ENCODE measurements around the gene PAPOLA.
"Not testable (repeated sequence)": the region's sequence is repeated elsewhere in the genome, so short reads cannot be mapped to it uniquely, and the experiment has no call there.

Gene PAPOLA

DNA sequence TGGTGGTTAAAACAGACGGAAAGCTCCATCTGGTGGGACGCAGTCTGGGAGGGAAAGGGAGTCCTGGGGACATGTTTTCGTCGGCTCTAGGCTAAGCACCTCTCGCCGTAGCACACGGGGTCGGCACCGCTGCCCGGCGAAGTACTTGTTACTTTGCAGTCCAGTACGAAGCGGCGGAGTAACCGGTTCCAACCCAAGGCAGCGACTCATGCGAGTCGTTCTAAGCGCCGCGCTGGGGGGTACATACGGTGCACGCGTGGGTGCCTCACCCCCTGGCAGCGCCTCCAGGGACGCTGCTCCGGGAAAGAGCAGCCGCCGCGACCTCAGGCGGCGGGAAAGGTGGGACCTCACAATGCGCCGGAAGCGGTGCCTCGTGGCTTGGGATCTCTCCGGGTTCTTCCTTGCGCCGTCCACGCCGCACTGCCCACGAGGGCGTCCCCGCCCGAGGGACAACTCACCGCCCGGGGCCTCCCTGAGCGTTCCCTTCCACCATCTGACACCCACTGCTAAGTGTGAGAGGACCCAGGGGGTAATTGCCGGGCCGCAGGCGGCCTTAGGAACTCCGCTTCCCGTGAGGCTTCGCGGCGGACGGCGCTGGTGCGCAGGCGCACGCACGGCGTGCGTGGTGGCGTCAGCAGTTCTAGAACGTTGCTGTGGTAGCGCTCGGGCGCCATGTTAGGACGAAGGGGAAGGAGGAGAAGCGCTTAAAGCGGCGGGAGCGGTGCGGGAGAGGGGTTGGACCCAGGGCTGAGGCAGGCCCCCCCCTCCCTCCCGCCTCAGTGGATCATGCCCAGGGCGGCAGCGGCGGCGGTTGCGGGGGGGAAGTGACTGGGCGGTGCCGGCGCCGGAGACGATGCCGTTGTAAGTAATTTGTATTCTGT, at the start of gene PAPOLA:
Gene PAPOLA (plus strand): TSS at position 643 of the 881 bp plus-strand sequence. CDS start 211 bp downstream, at position 854.
- DNase-seq: peak; percentile 91

DNA sequence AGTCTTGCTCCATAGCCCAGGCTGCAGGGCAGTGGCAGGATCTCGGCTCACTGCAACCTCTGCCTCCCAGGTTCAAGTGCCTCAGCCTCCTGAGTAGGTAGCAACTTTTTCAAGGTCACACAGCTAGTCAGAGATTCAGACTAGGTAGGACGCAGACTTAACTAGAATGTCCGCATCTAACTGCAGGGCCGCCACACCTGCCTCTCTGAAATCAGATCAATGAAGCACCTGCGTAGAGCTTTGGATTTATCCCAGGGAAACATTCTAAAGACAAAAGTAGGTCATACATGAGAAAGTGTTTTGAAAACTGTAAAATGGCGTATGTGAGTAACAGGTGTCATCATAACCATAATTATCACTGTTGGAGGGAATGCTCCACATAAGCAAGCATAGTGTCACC, 49.5 kb upstream of the PAPOLA start:
- DNase-seq: no peak

DNA sequence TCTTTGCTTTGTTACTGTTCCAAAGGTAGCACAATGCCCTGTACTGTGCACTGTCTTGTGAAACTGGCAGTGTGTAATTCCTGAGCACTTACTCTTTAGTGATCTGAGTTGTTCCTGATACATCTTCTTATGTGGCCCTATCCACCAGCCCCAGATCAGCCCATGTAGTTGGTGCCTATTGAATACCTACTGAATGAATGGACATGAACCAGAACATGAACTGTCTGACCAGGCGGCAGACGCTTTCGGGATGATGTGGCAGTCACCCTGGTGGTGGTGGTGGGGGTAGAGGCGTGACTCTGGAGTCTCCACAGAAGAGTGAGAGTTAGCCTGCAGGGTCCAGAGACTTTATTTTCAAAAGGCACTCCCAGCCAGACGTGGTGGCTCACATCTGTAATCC, 46.6 kb upstream of the PAPOLA start:
- no peak for DNase-seq

DNA sequence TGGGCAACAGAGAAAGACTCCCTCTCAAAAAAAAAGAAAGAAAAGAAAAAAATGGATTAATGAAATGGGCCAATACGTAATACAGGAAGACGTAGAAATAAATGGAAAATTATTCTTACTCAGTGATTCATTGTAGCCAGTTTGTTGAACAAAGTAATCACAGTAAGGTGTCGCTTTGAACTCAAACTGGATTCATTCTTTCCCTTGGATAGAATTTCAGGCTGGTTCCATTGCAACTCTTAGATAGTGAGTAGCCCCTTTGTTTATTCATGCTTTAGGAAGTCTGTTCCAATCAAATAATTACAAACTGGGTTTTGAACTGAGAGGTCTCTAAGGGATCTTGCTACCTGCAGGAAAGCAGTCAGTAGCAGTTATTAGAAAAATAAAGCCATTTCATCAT, 42.3 kb upstream of the PAPOLA start:
- DNase-seq: no peak

DNA sequence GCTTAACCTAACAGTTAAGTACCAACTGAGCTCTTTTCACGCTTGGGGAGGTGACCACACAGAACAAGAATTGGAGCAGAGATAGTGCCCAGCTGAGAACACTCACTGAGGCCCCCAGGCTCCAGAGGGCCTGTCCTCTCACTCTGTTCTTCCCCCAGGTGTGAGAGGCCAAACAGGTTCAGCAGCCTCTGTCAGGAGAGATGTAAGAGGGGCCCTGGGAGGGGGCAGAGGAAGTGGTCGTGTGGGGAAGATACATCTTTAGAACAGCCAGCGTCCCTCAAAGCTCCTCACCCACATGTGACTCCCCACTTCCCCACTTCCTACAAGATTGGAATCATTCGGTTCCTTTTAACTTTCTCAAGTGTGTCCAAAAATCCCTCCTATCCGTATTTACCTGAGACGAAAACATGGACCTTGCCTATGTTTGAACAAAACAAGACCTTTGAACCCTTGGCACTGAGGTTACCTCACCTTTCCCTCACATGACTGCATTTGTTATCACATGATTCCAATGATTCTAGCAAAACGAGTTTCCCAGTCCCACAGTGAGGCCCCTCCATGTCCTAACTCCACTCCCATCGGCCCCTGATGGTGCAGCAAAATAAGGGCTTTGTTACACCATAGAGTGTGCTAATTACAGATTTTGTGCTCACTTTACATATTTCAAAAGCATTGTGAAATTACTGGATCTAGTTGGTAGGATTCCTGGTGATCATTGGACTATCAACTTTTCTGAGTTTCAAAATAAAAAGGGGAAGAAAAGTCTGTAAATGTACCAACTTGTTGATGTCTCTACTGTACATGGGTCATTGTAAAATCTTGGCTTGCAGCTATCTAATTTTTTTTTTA, 40.0 kb upstream of the PAPOLA start:
- DNase-seq: no peak

DNA sequence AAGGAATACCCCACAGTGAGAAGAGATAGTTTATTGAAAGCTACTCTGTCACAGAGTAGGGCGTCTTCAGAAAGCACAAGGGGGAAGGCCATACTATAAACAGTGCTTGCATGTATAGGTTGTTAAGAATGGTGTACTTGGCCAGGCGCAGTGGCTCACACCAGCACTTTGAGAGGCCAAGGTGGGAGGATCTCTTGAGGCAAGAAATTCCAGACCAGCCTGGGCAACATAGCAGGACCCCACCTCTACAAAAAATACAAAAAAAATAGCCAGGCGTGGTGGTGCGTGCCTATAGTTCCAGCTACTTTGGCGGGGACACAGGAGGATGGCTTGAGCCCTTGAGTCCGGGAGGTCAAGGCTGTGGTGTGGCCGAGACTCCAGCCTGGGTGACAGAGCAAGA, 38.0 kb upstream of the PAPOLA start:
- DNase-seq: no peak

DNA sequence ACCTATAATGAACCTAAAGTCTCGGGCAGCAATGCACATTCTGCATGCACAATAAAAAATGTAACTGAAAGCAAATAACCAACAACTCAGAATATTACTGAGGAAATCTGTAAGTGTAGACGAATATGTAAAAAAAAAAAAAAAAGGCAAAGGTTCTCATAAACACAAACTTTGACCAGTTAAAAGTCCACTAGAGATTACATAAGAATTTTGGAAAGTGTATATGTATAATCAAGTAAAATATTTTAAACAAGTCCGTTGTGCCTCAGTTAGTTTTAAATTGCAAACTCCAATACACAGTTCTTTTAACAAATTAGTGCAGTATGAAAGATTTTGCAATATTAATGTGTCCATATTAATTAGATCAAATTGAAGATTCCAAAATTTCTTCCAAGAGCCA, 35.3 kb upstream of the PAPOLA start:
- no peak for DNase-seq

DNA sequence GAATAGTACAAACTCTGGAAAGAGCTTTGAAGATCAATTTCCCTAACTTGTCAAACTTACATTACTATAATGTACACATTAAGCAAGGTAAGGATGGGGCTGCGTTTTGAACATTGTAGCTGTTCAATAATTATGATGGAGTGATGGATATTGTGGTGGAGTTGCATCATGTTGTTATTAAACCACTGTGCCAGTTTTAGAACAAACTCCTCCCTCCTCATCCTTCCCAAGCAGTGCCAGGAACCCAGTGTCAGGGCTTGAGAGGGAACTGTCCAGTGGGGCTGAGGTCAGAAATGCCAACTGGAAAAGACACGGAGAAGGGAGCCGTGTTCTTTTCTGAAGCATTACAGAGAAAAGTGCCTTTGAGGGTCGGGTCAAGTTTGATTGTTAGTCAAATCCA, 31.9 kb upstream of the PAPOLA start:
- no peak for DNase-seq

DNA sequence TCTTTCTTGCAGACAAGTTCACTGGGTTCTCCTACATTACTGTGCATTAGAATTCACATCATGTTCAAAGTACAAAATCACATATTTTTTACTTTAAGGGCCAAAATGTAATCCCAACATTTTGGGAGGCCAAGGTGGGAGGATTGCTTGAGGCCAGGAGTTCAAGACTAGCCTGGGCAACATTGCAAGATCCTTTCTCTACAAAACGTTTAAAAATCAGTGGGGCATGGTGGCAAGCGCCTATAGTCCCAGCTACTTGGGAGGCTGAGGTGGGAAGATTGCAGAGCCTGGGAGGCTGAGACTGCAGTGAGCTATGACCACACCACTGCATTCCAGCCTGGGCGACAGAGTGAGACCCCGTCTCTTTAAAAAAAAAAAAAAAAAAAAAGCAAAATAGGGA, 31.2 kb upstream of the PAPOLA start:
- not testable (repeated sequence) for DNase-seq

DNA sequence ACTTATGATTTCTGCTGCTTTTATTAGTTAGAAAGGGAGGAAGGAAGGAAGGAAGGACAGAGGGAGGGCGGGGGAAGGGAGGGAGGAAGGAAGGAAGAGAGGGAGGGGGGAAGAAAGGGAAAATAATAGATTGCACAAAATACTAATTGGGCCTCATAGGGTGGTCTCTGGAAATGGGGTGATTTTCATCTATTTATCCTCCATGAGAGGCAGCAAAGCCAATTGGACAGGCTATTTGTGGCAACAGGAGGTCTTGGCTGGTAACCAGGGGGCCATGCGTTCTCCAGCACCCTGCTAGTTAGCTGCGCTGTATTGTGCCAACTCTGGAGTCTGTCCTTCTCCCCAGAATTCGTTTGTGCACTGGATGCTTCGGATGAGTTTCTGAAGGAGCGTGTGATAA, 24.1 kb upstream of the PAPOLA start:
- DNase-seq: no peak

DNA sequence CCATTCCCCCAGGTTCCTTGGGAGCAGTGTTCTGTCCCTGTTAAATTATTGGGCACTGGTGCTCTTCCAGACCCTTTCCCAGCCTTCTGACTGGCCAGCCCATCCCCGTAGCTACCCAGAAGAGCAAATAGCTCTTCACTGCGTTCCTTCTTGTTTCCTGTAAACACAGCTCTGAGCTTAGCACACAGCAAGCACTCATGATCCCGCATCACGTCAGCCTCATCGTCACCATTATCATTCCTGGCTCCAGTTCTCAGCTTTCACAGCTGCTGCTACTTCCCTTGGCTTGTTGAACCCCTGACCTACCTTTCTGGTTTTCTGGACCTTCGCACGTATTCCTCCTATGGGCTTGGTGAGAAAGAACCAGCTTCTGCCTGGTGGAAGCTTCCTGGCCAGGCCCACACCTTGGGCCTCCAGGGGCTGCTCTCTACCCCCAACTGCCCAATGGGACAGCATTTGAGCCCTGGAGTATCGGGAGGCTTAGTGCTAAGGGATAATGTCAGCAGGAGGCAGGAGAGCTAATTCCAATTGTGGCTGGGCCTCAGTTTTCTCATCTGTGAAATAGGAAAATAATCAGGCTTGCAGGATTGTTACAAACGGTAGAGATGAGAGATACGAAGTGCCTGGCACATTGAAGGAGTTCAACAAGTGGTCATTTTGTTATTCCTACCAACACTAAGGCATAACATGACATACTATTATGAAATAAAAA, 22.6 kb upstream of the PAPOLA start:
- DNase-seq: no peak

DNA sequence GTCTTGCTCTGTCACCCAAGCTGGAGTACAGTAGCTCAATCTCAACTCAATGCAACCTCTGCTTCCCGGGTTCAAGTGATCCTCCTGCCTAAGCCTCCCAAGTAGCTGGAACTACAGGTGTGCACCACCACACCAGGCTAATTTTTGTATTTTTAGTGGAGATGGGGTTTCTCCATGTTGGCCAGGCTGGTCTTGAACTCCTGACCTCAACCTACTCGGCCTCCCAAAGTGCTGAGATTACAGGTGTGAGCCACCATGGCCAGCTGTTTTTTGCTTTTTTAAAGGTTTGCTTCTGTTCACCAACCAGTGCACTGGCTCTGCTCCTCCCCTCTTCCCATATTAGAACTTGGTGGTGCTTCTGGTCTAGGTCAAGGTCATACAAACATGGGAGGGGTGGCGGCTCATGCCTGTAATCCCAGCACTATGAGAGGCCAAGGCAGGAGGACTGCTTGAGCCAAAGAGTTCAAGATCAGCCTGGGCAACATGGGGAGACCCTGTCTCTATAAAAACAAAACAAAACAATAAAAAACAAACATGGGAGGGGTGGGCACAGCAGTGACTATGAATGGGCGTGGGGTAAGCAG, 20.4 kb upstream of the PAPOLA start:
- no peak for DNase-seq

DNA sequence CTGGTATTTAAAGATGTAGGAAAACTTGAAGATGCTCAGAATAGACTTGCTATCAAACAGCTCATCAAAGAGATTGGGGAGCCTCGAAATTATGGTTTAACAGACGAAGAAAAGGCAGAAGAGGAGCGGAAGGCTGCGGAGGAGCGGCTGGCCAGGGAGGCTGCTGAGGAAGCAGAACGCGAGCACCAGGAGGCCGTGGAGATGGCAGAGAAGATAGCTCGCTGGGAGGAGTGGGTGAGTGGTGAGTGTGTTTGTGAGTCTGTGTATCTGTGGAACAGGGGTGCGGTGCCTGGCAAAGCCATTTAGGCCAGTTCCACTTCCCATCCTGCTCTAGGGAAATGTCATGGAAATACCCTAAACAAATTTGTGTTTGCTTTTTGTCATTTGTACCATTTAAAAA, 19.2 kb upstream of the PAPOLA start:
- DNase-seq: no peak

DNA sequence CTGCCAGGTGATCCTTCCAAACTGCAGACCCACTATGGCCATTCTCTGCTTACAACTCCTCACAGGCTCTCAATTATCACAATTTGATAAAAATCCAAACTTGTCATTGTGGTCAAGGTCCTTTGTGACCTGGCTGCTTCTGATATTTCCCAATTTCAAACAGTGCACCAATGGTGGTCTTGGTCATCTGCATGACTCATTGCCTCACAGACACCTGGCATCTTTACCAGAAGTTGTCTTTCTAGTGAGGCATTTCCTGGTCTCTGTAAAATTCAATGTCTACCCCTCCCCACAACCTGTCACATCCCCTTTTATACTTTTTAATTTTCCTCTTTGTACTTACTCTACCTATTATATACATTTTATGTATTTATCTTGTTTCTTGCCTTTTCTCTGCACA, 17.8 kb upstream of the PAPOLA start:
- DNase-seq: no peak

DNA sequence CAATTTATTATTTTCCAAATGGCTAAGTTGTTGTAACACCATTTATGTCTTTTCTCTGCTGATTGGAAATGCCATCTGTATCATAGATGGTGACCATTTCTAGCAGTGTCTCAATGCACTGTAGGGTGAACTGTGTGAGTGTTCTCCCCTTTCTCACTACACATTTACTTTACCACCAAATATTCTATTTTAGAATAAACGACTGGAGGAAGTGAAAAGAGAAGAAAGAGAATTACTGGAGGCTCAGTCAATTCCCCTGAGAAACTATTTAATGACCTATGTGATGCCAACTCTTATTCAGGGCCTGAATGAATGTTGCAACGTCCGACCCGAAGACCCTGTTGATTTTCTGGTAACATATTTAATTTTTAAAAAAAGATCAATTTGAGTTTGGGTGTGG, 15.5 kb upstream of the PAPOLA start:
- DNase-seq: no peak

DNA sequence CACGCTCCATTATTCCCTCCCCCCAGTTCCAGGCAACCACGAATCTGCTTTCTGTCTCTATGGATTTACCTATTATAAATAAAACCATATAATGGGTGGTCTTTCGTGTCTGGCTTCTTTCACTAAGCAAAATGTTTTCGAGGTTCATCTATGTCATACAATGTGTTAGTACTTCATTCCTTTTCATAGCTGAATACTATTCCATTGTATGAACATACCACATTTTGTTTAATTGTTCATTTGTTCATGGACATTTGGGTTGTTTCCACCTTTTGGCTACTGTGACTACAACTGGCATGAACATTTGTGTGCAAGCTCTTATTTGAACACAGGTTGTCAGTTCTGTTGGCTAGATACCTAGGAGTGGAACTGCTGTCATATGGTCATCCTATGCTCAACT, 12.9 kb upstream of the PAPOLA start:
- no peak for DNase-seq

DNA sequence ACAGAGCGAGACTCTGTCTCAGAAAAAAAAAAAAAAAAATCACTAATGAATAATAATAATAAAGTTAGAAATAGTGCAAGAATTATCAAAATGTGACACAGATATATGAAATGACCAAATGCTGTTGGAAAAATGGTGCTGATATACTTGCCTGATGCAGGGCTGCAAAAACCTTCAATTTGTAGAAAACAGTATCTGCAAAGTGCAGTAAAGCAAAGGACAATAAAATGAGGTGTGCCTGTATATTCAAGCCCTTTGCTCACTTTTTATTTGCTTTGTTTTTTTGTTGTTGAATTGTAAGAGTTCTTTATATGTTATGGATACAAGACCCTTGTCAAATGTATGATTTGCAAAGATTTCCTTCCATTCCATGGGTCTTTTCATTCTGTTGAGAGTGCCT, 9.0 kb upstream of the PAPOLA start:
- DNase-seq: no peak

DNA sequence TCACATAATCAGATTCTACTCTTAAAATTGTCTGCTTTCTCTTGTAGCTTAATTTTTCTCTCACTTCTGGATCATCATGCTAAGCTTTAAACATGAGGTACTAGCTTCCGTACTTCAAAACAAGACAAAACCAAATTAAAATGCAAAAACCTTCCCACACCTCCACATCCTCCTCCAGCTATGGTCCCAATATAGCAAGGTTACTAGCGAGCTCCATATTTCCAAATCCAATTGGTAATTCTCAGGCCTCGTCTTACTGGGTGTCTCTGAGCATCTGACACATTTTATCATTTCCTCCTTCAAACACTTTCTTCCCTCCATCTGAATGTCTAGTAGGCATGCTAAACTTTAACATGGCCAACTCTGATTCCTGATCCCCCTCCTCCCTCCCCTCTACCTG, 7.9 kb upstream of the PAPOLA start:
- DNase-seq: no peak

DNA sequence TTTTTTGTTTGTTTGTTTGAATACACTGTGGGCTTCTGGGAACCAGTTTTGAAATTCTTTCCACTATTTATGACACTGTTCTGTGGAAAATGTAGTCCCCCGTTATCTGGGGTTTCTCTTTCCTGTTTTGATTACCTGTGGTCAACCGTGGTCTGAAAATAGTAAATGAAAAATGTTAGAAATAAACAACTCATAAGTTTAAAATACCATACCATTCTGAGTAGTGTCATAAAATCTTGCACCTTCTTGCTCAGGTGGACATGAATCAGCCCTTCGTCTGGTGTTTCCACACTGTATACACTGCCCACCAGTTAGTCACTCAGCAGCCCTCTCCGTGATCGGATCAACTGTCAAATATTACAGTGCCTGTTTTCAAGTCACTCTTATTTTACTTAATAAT, 5.1 kb upstream of the PAPOLA start:
- DNase-seq: no peak

DNA sequence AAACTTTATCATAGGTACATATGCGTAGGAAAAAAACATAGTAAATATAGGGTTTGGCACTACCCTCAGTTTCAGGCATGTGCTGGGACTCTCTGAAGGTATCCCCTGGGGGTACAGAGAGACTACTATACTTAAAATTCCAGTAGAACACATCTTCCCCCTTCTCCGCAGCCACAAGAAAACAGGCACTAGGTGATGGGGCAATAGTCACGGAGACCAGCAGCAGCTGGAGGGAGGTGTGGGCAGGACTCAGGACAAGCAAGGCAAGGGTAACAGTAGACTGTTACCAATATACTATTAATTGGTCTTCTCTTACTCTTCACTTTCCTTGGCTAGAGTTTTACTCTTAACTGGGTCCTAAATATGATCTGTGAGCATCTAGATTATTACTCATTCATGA, 4.6 kb upstream of the PAPOLA start:
- DNase-seq: no peak

DNA sequence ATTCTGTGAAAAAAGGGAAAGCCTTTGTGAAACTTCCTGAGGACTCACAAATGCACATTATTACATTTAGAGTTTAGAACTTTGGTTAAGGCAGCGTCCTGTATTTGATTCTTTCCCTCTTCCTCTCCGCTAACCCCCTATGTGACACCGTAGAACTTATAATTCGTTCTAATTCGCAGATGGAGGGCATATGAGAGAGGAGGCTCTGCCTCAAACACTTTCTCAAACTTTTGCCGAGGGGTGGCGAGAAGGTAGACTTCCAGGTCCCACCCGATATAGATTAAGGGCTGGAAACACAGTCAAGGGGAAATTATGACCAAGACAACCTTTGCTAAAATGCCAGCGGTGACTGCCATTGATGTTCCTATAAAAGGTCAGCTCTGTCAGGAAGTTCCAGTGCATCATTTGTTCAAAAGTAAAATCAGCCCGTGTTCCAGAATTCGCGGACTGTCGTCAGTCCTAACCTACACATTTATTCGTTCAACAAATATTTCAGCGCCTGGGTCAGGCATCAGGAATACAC, 904 bp upstream of the PAPOLA start:
- peak in 1 of 2 donors; percentile 16 for DNase-seq

DNA sequence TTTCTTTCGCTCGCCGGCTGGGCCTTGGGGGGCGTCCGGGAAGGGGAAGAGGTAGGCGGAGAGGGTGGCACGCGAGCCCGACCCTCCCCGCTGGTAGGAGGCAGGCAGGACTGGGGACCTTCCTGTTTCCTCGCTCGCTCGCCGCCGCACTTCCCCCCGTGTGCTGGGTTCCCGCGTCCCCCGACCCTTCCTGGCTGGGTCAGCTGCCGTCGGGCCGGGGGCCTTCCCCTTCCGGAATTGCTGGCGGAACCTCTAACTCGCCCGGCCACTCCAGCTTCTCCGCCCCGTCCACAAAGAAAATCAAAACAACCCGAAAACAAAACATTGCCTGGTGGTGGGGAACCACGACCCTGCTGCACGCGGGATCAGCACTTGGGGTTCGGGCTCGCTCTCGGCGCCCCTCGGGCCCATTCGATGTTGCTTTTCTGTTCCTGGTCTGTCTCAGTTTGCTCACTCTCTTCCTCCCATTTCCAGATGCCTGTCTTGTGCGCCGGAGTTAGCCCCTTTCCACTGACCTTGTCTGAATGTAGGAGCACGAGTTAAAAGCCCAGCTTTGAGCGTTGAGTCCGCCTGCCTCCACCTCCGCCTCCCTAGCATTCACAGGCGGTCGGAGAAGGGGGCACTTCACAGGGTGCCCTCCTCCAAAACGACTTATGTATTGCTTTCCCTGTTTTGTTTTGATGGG, 581 bp downstream of the PAPOLA start:
- peak; percentile 7 to 11 for DNase-seq

Measured in activated CD4-positive, alpha-beta T cell treated with anti-CD3 and anti-CD28 coated beads for 4 hours (primary cell).